Activated effector memory CD4-positive, alpha-beta T cell treated with Interleukin-2 at 50 U/mL for 16 hours (primary cell): ENCODE results near the gene MVP.
"Not testable (repeated sequence)": the region's sequence is repeated elsewhere in the genome, so short reads cannot be mapped to it uniquely, and the experiment has no call there.

Experiments used
- DNase-seq: peaks from one replicate; pipeline ENCODE4 v3.0.0-alpha.2; 2020

MVP gene

GRCh38 chr16:29815793-29816693, 4.2 kb upstream of the MVP start, which contains the start of gene PAGR1:
PAGR1 (plus strand) TSS chr16:29816152; CDS start chr16:29816526, 374 bp downstream.
- DNase-seq: peak; percentile 99

GRCh38 chr16:29816694-29817441, 3.4 kb upstream of the MVP start:
- DNase-seq: peak; percentile 44

- DNase-seq: no peak
These were observed 2.2 kb upstream of the MVP start for GRCh38 chr16:29818082-29818481.

GRCh38 chr16:29819506-29819905, 756 bp upstream of the MVP start:
- DNase-seq: no peak

GRCh38 chr16:29820730-29821642, 724 bp downstream of the MVP start:
- DNase-seq: peak; percentile 24

GRCh38 chr16:29821643-29822115, 1.4 kb downstream of the MVP start:
- no peak for DNase-seq

- no peak for DNase-seq
These were observed 4.4 kb downstream of the MVP start for GRCh38 chr16:29824589-29825144.

- no peak for DNase-seq
These were observed 5.1 kb downstream of the MVP start for GRCh38 chr16:29825145-29826044.

GRCh38 chr16:29826342-29826695, 6.1 kb downstream of the MVP start:
- DNase-seq: no peak

GRCh38 chr16:29830774-29831173, 10.5 kb downstream of the MVP start:
- no peak for DNase-seq

- no peak for DNase-seq
These were observed 11.2 kb downstream of the MVP start for GRCh38 chr16:29831490-29831889.

GRCh38 chr16:29833219-29833618, 13.0 kb downstream of the MVP start:
- not testable (repeated sequence) for DNase-seq

- DNase-seq: no peak
These were observed 13.8 kb downstream of the MVP start for GRCh38 chr16:29834079-29834478.

GRCh38 chr16:29835926-29836325, 15.7 kb downstream of the MVP start:
- DNase-seq: no peak

- DNase-seq: no peak
These were observed 16.4 kb downstream of the MVP start for GRCh38 chr16:29836623-29837022.

GRCh38 chr16:29837841-29838240, 17.6 kb downstream of the MVP start:
- no peak for DNase-seq

GRCh38 chr16:29839822-29840221, 19.6 kb downstream of the MVP start:
- no peak for DNase-seq

- DNase-seq: no peak
These were observed 20.0 kb downstream of the MVP start for GRCh38 chr16:29840240-29840639.

- no peak for DNase-seq
These were observed 21.4 kb downstream of the MVP start for GRCh38 chr16:29841631-29842030.

GRCh38 chr16:29842732-29843346, 22.6 kb downstream of the MVP start:
- DNase-seq: no peak

- DNase-seq: no peak
These were observed 23.7 kb downstream of the MVP start for GRCh38 chr16:29843931-29844330.
